K562 (cell line): ENCODE results near the gene FN3KRP. TPM values are rescaled to one million over a fixed set of nuclear protein-coding genes. Genes with fewer than 3 reads are reported as not detected.

Source experiments
- BRD9 ChIP-seq: fragments of 450-650 bp; IDR thresholded peaks from 2 replicates; pipeline ENCODE4 v1.6.1; 2018; ENCODE audit warnings: low read depth; ENCODE audit not compliant: partially characterized antibody
- CREB1 ChIP-seq, 2 experiments: sonication (generic) in 1 of 2; formaldehyde crosslinking in 1 of 2; IDR thresholded peaks; 2 replicates each; pipeline versions ENCODE4 v1.6.1 to v1.8.0; 2012 to 2022; ENCODE audit warnings: inconsistent platforms in 1 of 2, mild to moderate bottlenecking in 1 of 2, missing genetic modification reagents in 1 of 2, moderate library complexity in 1 of 2
- CREB3L1 ChIP-seq: fragments of 450-650 bp; IDR thresholded peaks from 2 replicates; pipeline ENCODE4 v1.6.1; 2014; ENCODE audit warnings: low read depth, mild to moderate bottlenecking, moderate library complexity, borderline replicate concordance
- E2F3 ChIP-seq: fragments of 250-450 bp; sonication (Bioruptor Pico); IDR thresholded peaks from 2 replicates; pipeline ENCODE4 v1.4.0; 2020; ENCODE audit warnings: mild to moderate bottlenecking
- E2F8 ChIP-seq: fragments of 450-650 bp; IDR thresholded peaks from 2 replicates; pipeline ENCODE4 v1.7.1; 2018; ENCODE audit warnings: mild to moderate bottlenecking, low read depth; ENCODE audit not compliant: partially characterized antibody
- ESRRB ChIP-seq: fragments of 250-450 bp; sonication (Bioruptor Pico); IDR thresholded peaks from 2 replicates; pipeline ENCODE4 v1.5.0; 2020; ENCODE audit warnings: mild to moderate bottlenecking, moderate library complexity, borderline replicate concordance
- HDAC8 ChIP-seq: fragments of 450-650 bp; IDR thresholded peaks from 2 replicates; pipeline ENCODE4 v1.6.1; 2016; ENCODE audit warnings: mild to moderate bottlenecking, missing genetic modification characterization, moderate library complexity, missing compliant biosample characterization
- MTA1 ChIP-seq: fragments of 450-650 bp; IDR thresholded peaks from 2 replicates; pipeline ENCODE4 v1.6.1; 2017; ENCODE audit warnings: borderline replicate concordance
- NR0B1 ChIP-seq: fragments of 450-650 bp; IDR thresholded peaks from one replicate; pipeline ENCODE4 v1.6.1; 2018; ENCODE audit warnings: mild to moderate bottlenecking, moderate library complexity; ENCODE audit not compliant: partially characterized antibody
- POLR2G ChIP-seq: fragments of 200-400 bp; formaldehyde crosslinking; IDR thresholded peaks from 2 replicates; pipeline ENCODE4 v1.6.1; 2017; ENCODE audit warnings: low read depth, mild to moderate bottlenecking, antibody characterized with exemption, low read length, moderate library complexity
- SIN3A ChIP-seq, 2 experiments: fragments of 150-350 bp in 1 of 2; IDR thresholded peaks; 2 replicates each; pipeline ENCODE4 v1.6.1; 2011 to 2016; ENCODE audit warnings: borderline replicate concordance in 2 of 2, low read depth in 2 of 2, low read length in 2 of 2, mild to moderate bottlenecking in 2 of 2, moderate library complexity in 2 of 2; ENCODE audit not compliant: control insufficient read depth in 1 of 2
- SIRT6 ChIP-seq: IDR thresholded peaks from one replicate; pipeline ENCODE4 v1.6.1; 2012; ENCODE audit warnings: low read depth, mild to moderate bottlenecking, control low read depth, inconsistent platforms, low read length, moderate library complexity
- SMC3 ChIP-seq: conservative IDR thresholded peaks from 2 replicates; pipeline ENCODE4 v1.6.1; 2011; ENCODE audit warnings: low read depth, low read length, improper control_type of control experiment; ENCODE audit not compliant: insufficient read depth
- TBP ChIP-seq: optimal IDR thresholded peaks from 2 replicates; pipeline ENCODE3; 2011; ENCODE audit warnings: low read depth, low read length, improper control_type of control experiment
- TGIF2 ChIP-seq: sonication (generic); formaldehyde crosslinking; IDR thresholded peaks from 2 replicates; pipeline ENCODE4 v1.8.1; 2022; ENCODE audit warnings: mild to moderate bottlenecking, missing genetic modification reagents, moderate library complexity
- THRA ChIP-seq: fragments of 450-650 bp; IDR thresholded peaks from 2 replicates; pipeline ENCODE4 v1.6.1; 2017; ENCODE audit warnings: mild to moderate bottlenecking, moderate library complexity
- ZBTB17 ChIP-seq: fragments of 450-650 bp; formaldehyde crosslinking; IDR thresholded peaks from 2 replicates; pipeline ENCODE4 v1.4.0; 2020; ENCODE audit warnings: mild to moderate bottlenecking
- ZNF3 ChIP-seq: fragments of 250-450 bp; sonication (Bioruptor Pico); IDR thresholded peaks from 2 replicates; pipeline ENCODE4 v1.5.0; 2021; ENCODE audit warnings: mild to moderate bottlenecking, moderate library complexity
- ZNF695 ChIP-seq: fragments of 450-650 bp; formaldehyde crosslinking; IDR thresholded peaks from 2 replicates; pipeline ENCODE4 v1.4.0; 2020; ENCODE audit warnings: mild to moderate bottlenecking, moderate library complexity
- polyA plus RNA-seq, 8 experiments: library from polyadenylated mRNA; depleted of rRNA in 4 of 8; stranded (reverse) in 5 of 8; unstranded in 3 of 8; fragments of >200 nt; fragmentation: Nextera tagmentation in 2 of 8; fragmentation: Illumina TruSeq in 1 of 8; extraction: Ambion mirVana in 2 of 8; extraction: Trizol in 1 of 8; gene quantifications; 2 replicates each; pipeline versions ENCODE4 v1.2.1 to v1.2.3, GENCODE V29; 2011 to 2014; ENCODE audit warnings: inconsistent platforms in 1 of 8, missing spikeins in 1 of 8
- total RNA-seq, 7 experiments: library from RNA; depleted of rRNA in 6 of 7; stranded (reverse); fragments of >200 nt in 6 of 7; fragmentation: Illumina TruSeq in 2 of 7; extraction: Trizol in 2 of 7; gene quantifications; 2 replicates each; pipeline versions ENCODE4 v1.2.1 to v1.2.3, GENCODE V29; 2011 to 2021; ENCODE audit warnings: low replicate concordance in 1 of 7

The FN3KRP gene
- total and polyA plus RNA-seq, 9 of the 15 experiments (the other 6 are each of a cell fraction or from before 2014, with no cell fraction given), result 2.0 to 32.1 (median 24.9) TPM

- no peak for TF ChIP-seq HDAC8 (tag)
- no peak for TF ChIP-seq NR0B1
- TF ChIP-seq SIRT6, result no peak
- peak; percentile 55 for TF ChIP-seq E2F8
- TF ChIP-seq CREB3L1, result peak; percentile 80
- TF ChIP-seq ESRRB (CRISPR knock-in tag), result no peak
- 0 out of 2 replicates have a peak, but pooled peaks have one; percentile 57 for TF ChIP-seq ZBTB17 (CRISPR knock-in tag)
- TF ChIP-seq ZNF695 (CRISPR knock-in tag), result no peak
- no peak for TF ChIP-seq ZNF3 (CRISPR knock-in tag)
- TF ChIP-seq CREB1 (IDR thresholded peaks at IDR 0.05), result peak; percentile 79; the same call in 1 of the 2 replicates
- TF ChIP-seq CREB1 (CRISPR knock-in tag; IDR thresholded peaks at IDR 0.05), result peak; percentile 89
- no peak for TF ChIP-seq THRA
- TF ChIP-seq SIN3A (IDR thresholded peaks at IDR 0.05; ENCODE audit: borderline replicate concordance in 2 of 2, control insufficient read depth in 1 of 2, low read depth in 2 of 2, low read length in 2 of 2), result no peak
- TF ChIP-seq POLR2G, result peak; percentile 90
- peak; percentile 57 for TF ChIP-seq TBP
- TF ChIP-seq TGIF2 (CRISPR knock-in tag), result no peak
- TF ChIP-seq BRD9, result no peak
- TF ChIP-seq SMC3, result no peak
- TF ChIP-seq MTA1, result peak; percentile 64; the same call in 1 of the 2 replicates
- TF ChIP-seq E2F3 (CRISPR knock-in tag), result no peak
Observed at GRCh38 chr17:82734987-82735866, 18.7 kb downstream of the FN3KRP start, which contains the start of gene FN3K (continued).
